HG02938 (cell line): ENCODE results near the gene GLS2.
"Not testable (repeated sequence)": the region's sequence is repeated elsewhere in the genome, so short reads cannot be mapped to it uniquely, and the experiment has no call there.

ENCODE experiments used
- ATAC-seq: cut with Tn5 transposase; IDR thresholded peaks from one replicate; pipeline ENCODE4 v1.9.1; 2021; ENCODE audit warnings: mild to moderate bottlenecking, moderate library complexity; ENCODE audit not compliant: unreplicated experiment

The GLS2 gene

GRCh38 chr12:56448860-56449621, 38.9 kb downstream of the GLS2 start, which contains the start of gene TIMELESS:
TIMELESS (minus strand) TSS chr12:56449426; CDS start chr12:56434170, 15,256 bp downstream.
- ATAC-seq, result peak; percentile 91

- ATAC-seq, result not testable (repeated sequence)
Observed at GRCh38 chr12:56443208-56443607, 44.8 kb downstream of the GLS2 start.

DNA sequence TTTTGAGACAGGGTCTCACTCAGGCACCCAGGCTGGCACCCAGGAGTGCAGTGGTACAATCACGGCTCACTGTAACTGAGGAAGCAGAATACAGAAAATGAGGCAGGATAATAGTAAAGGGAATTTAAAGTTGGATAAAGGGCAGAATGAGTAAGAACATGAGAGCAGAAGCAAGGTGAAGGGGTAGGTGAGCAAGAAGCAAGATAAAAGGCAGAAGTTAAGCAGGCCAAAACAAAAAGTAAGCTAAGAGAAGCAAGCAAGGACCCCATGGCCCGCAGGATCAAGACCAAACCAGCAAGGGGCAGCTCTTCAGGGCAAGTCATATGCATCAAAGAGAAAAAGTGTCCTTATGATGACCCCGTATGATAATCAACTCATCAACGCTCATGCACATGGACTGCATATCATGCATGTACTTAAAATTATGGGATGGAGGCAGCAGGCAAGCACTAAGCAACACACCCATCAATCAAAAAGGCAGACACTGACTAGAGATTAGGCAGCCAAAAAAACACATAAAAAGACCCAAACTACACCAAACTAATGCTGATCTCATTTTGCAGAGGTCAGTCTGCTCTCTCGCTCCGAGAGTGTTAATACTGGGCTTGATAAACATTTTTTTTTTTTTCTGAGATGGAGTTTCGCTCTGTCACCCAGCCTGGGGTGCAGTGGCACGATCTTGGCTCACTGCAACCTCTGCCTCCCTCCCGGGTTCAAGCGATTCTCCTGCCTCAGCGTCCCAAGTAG, 50.4 kb downstream of the GLS2 start:
- ATAC-seq, result no peak

- ATAC-seq, result no peak
Observed at GRCh38 chr12:56434828-56435227, 53.1 kb downstream of the GLS2 start.

- ATAC-seq, result no peak
Observed at GRCh38 chr12:56431850-56432249, 56.1 kb downstream of the GLS2 start.

DNA sequence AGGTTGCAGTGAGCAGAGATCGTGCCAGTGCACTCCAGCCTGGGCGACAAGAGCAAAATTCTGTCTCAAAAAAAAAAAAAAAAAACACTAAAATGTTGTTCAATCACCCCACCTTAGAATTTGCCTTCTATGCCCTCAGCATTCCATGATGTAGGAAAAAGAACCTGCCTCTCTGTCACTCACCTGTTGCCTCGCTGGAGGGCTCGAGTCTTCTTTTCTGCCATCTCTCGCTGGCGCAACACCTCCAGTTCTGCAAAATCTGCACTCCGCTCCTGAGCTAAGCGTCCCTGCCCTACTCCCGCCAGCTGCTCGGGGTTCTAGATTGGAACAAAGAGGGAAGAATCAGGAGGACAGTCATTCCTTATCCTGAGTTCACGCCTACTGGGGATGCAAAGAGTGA, 56.7 kb downstream of the GLS2 start:
- ATAC-seq, result no peak

- no peak for ATAC-seq
Observed at GRCh38 chr12:56425940-56426438, 62.0 kb downstream of the GLS2 start.

GRCh38 chr12:56425193-56425592, 62.8 kb downstream of the GLS2 start:
- no peak for ATAC-seq
